T-cell (primary cell): ENCODE results near the gene POLR1B. TPM values are rescaled to one million over a fixed set of nuclear protein-coding genes. Genes with fewer than 3 reads are reported as not detected.
"Not testable (repeated sequence)": the region's sequence is repeated elsewhere in the genome, so short reads cannot be mapped to it uniquely, and the experiment has no call there.

Source experiments
- ATAC-seq, 4 experiments: fragments of 200-7000 bp in 3 of 4; fragments of 150-1000 bp in 1 of 4; cut with Tn5 transposase; replicated peaks in 1 of 4; 1 replicate in 3 of 4; 2 replicates in 1 of 4; pipeline ENCODE4 v1.10.0; 2021; ENCODE audit warnings: moderate library complexity in 3 of 4, mild to moderate bottlenecking in 2 of 4, moderate number of reproducible peaks in 1 of 4
- CTCF ChIA-PET, 2 donors: fragments of 300-600 bp; sonication (Branson Sonifier 250); formaldehyde crosslinking; loops; one replicate each; lab custom pipeline; 2022; ENCODE audit warnings: antibody characterized with exemption in 2 of 2; lab: Charles Lee
- POLR2A ChIA-PET, 2 donors: fragments of 300-600 bp; sonication (Branson Sonifier 250); formaldehyde crosslinking; loops; one replicate each; lab custom pipeline; 2022; ENCODE audit warnings: antibody characterized with exemption in 2 of 2; lab: Charles Lee
- DNase-seq, 35 experiments: peaks; one replicate each; pipeline versions ENCODE4 v3.0.0 to v3.0.0-alpha.2; 2013 to 2023
- H3K27ac ChIP-seq: one replicate; pipeline ENCODE4 v1.5.1; 2013; ENCODE audit warnings: low read length
- H3K27me3 ChIP-seq, 2 experiments: replicated peaks in 1 of 2; 1 replicate in 1 of 2; 2 replicates in 1 of 2; pipeline versions ENCODE4 v1.6.1 to v1.7.0; 2013; ENCODE audit warnings: low read length in 1 of 2, mixed read lengths in 1 of 2; ENCODE audit not compliant: control insufficient read depth in 2 of 2, insufficient read depth in 2 of 2; ENCODE audit errors: extremely low read depth in 1 of 2
- H3K36me3 ChIP-seq, 2 donors: 1 replicate in 1 of 2; 2 replicates in 1 of 2; pipeline versions ENCODE4 v1.6.1 to v1.7.0; 2013; ENCODE audit warnings: low read length in 1 of 2; ENCODE audit not compliant: control insufficient read depth in 2 of 2, insufficient read depth in 1 of 2; ENCODE audit errors: extremely low read depth in 1 of 2
- H3K4me1 ChIP-seq, 2 experiments: 1 replicate in 1 of 2; 2 replicates in 1 of 2; pipeline versions ENCODE4 v1.6.1 to v1.7.0; 2013; ENCODE audit warnings: low read length in 2 of 2, mixed read lengths in 1 of 2; ENCODE audit not compliant: insufficient read depth in 2 of 2, control insufficient read depth in 1 of 2; ENCODE audit errors: extremely low read depth in 1 of 2
- H3K4me3 ChIP-seq, 2 donors: 1 replicate in 1 of 2; 2 replicates in 1 of 2; pipeline versions ENCODE4 v1.5.1 to v1.7.0; 2013; ENCODE audit warnings: mild to moderate bottlenecking in 2 of 2, low read length in 1 of 2, moderate library complexity in 1 of 2; ENCODE audit not compliant: control insufficient read depth in 1 of 2; ENCODE audit errors: extremely low read depth in 1 of 2
- H3K9me3 ChIP-seq: 2 replicates; pipeline ENCODE4 v1.7.0; 2013
- H3K27ac Mint-ChIP-seq, 2 donors: one replicate each; pipeline ENCODE4 v1.8.0; 2020 to 2021; ENCODE audit warnings: mild to moderate bottlenecking in 2 of 2, mixed read lengths in 2 of 2
- H3K27me3 Mint-ChIP-seq, 2 donors: one replicate each; pipeline ENCODE4 v1.8.0; 2021 to 2022; ENCODE audit warnings: mixed read lengths in 2 of 2
- H3K36me3 Mint-ChIP-seq: one replicate; pipeline ENCODE4 v1.8.0; 2021; ENCODE audit warnings: mixed read lengths
- H3K4me1 Mint-ChIP-seq, 3 donors: one replicate each; pipeline ENCODE4 v1.8.0; 2020 to 2022; ENCODE audit warnings: mixed read lengths in 3 of 3, mild to moderate bottlenecking in 1 of 3
- H3K4me3 Mint-ChIP-seq, 3 donors: one replicate each; pipeline ENCODE4 v1.8.0; 2020 to 2022; ENCODE audit warnings: mild to moderate bottlenecking in 3 of 3, mixed read lengths in 3 of 3, moderate library complexity in 3 of 3
- H3K9me3 Mint-ChIP-seq, 3 donors: one replicate each; pipeline ENCODE4 v1.8.0; 2020 to 2022; ENCODE audit warnings: mixed read lengths in 3 of 3
- WGBS: methylation state at CpG from one replicate; pipeline ENCODE4 v1.1.5; 2013; ENCODE audit warnings: missing lambda C conversion rate; ENCODE audit not compliant: insufficient coverage; 5-methylcytosine and 5-hydroxymethylcytosine counted together
- total RNA-seq, 35 experiments: library from RNA in 6 of 35; stranded (reverse) in 6 of 35; fragments of 120-200 nt in 1 of 35; gene quantifications; one replicate each; pipeline versions ENCODE4 v1.2.1 to v1.2.4 and lab custom pipeline; 2013 to 2026

POLR1B gene
- total RNA-seq, 5 donors from 2014 or later (not counting 1 experiment from before 2014, with no cell fraction given) = 15.1 to 39.5 (median 35.9) TPM

DNA sequence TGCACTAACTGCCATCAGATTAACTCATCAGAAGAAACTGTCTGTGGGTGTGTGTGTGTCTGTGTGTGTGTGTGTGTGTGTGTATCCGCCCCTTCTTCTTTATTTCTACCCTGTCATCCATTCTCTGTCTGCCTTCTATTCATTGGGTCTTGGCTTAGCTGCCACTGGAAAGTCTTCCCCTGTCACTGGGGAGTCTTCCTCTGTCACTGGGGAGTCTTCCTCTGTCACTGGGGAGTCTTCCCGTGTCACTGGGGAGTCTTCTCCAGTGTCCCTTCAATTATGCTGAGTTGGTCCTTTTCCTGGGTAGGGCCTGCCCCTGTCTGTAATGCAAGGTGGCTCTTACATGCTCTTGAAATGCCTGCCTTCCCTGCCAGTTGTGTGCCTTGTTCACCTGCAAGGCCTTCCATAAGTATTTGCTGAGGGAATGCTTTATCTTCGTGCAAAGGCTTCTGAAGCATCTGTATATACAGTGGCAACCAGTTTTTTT lies 18.9 kb upstream of the POLR1B start:
- Mint-ChIP-seq H3K27me3 (no peaks in the 10 kb centered on the region), H3K36me3 (peaks cover 60% of the 10 kb centered on the region), H3K9me3 (no peaks in the 10 kb centered on the region), H3K4me3 (no peak overlapping the region), H3K4me1 (peaks cover 0 to 5% (median 0%) of the 10 kb centered on the region in 3 donors), H3K27ac (no peak overlapping the region)
- ATAC-seq = no peak
- Histone ChIP-seq H3K4me3 (no peak overlapping the region), H3K9me3 (no peaks in the 10 kb centered on the region), H3K27me3 (no peaks in the 10 kb centered on the region), H3K27ac (no peak overlapping the region), H3K4me1 (no peaks in the 10 kb centered on the region), H3K36me3 (peaks cover 7 to 23% of the 10 kb centered on the region in 2 donors)
- ChIA-PET CTCF (no interaction called here), POLR2A (no interaction called here)
- no CpG with 5 or more reads among the region's 3 CpGs for WGBS
- DNase-seq = no peak

DNA sequence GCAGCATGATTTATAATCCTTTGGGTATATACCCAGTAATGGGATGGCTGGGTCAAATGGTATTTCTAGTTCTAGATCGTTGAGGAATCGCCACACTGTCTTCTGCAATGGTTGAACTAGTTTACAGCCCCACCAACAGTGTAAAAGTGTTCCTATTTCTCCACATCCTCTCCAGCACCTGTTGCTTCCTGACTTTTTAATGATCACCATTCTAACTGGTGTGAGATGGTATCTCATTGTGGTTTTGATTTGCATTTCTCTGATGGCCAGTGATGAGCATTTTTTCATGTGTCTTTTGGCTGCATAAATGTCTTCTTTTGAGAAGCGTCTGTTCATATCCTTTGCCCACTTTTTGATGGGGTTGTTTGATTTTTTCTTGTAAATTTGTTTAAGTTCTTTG lies 18.0 kb upstream of the POLR1B start:
- H3K4me3 Mint-ChIP-seq, H3K9me3 Mint-ChIP-seq, POLR2A ChIA-PET, H3K9me3 ChIP-seq, H3K4me1 Mint-ChIP-seq, H3K4me1 ChIP-seq, H3K27me3 Mint-ChIP-seq, H3K27ac ChIP-seq, DNase-seq, H3K27ac Mint-ChIP-seq, ATAC-seq, H3K4me3 ChIP-seq, CTCF ChIA-PET, H3K27me3 ChIP-seq: not testable (repeated sequence)
- WGBS = no CpG with 5 or more reads among the region's 3 CpGs
- peaks cover 59% of the 10 kb centered on the region for H3K36me3 Mint-ChIP-seq
- peaks cover 14 to 33% of the 10 kb centered on the region in 2 donors for H3K36me3 ChIP-seq

- WGBS = 95% methylated on average over 4 of the region's 5 CpGs
- peaks cover 7 to 25% of the 10 kb centered on the region in 2 donors for H3K36me3 ChIP-seq
- peaks cover 46% of the 10 kb centered on the region for H3K36me3 Mint-ChIP-seq
- no peaks in the 10 kb centered on the region for H3K27me3 Mint-ChIP-seq
- DNase-seq = no peak
- peaks cover 0 to 5% (median 0%) of the 10 kb centered on the region in 3 donors for H3K4me1 Mint-ChIP-seq
- no peaks in the 10 kb centered on the region for H3K9me3 ChIP-seq
- POLR2A ChIA-PET = no interaction called here
- H3K27me3 ChIP-seq = no peaks in the 10 kb centered on the region
- H3K4me1 ChIP-seq = no peaks in the 10 kb centered on the region
- H3K27ac Mint-ChIP-seq = no peak overlapping the region
- ATAC-seq = no peak
- no peak overlapping the region for H3K4me3 ChIP-seq
- H3K27ac ChIP-seq = no peak overlapping the region
- no peak overlapping the region for H3K4me3 Mint-ChIP-seq
- no peaks in the 10 kb centered on the region for H3K9me3 Mint-ChIP-seq
- CTCF ChIA-PET = interaction anchor here in 1 of 2 donors (0.6 kb wide), 1 partner anchor 109 kb away, joined by 3 read pairs; no protein-coding TSS in a partner anchor
Observed at GRCh38 chr2:112528541-112528940, 13.7 kb upstream of the POLR1B start.

GRCh38 chr2:112529757-112530156 lies 12.5 kb upstream of the POLR1B start:
- H3K4me3 ChIP-seq = no peak overlapping the region
- Mint-ChIP-seq H3K27ac (no peak overlapping the region), H3K27me3 (no peaks in the 10 kb centered on the region), H3K36me3 (peaks cover 38% of the 10 kb centered on the region), H3K4me1 (peaks cover 0 to 5% (median 0%) of the 10 kb centered on the region in 3 donors), H3K9me3 (no peaks in the 10 kb centered on the region), H3K4me3 (no peak overlapping the region)
- peaks cover 7 to 25% of the 10 kb centered on the region in 2 donors for H3K36me3 ChIP-seq
- no peaks in the 10 kb centered on the region for H3K27me3 ChIP-seq
- DNase-seq (no peak), ATAC-seq (no peak)
- ChIA-PET CTCF (no interaction called here), POLR2A (no interaction called here)
- H3K4me1 ChIP-seq = no peaks in the 10 kb centered on the region
- no CpG with 5 or more reads among the region's 4 CpGs for WGBS
- no peaks in the 10 kb centered on the region for H3K9me3 ChIP-seq
- H3K27ac ChIP-seq = no peak overlapping the region

GRCh38 chr2:112530728-112531127 lies 11.5 kb upstream of the POLR1B start:
- 100% methylated on average over 3 of the region's 4 CpGs for WGBS
- no peak overlapping the region for H3K4me3 ChIP-seq

DNA sequence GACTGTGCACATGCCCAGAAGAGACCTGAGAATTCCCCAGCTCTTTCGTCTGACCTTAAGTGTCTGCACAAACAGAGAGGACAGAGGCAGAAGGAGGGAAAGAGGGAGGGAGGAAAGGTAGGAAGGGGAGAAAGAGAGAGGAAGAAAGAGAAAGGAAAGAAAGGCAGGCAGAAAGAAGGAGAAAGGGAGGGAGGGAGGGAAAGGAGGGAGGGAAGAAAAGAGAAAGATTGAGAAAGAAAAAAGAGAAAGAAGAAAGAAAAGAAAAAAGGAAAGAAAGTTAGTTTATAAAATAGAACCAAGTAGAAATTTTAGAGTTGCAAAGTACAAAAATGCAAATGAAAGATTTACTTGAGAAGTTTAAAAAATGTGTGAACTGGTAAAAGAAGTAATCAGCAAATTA lies 7.4 kb upstream of the POLR1B start:
- no CpG with 5 or more reads among the region's 1 CpG for WGBS
- H3K9me3 Mint-ChIP-seq = no peaks in the 10 kb centered on the region
- no peaks in the 10 kb centered on the region for H3K4me1 Mint-ChIP-seq
- H3K27me3 Mint-ChIP-seq = no peaks in the 10 kb centered on the region
- no peak overlapping the region for H3K27ac ChIP-seq
- CTCF ChIA-PET = no interaction called here
- H3K9me3 ChIP-seq = no peaks in the 10 kb centered on the region
- no peak overlapping the region for H3K27ac Mint-ChIP-seq
- POLR2A ChIA-PET = no interaction called here
- no peak overlapping the region for H3K4me3 Mint-ChIP-seq
- H3K4me3 ChIP-seq = no peak overlapping the region
- peaks cover 0 to 11% of the 10 kb centered on the region in 2 donors for H3K36me3 ChIP-seq
- H3K36me3 Mint-ChIP-seq = peaks cover 22% of the 10 kb centered on the region
- ATAC-seq (no peak), DNase-seq (no peak)
- H3K4me1 ChIP-seq = no peaks in the 10 kb centered on the region
- H3K27me3 ChIP-seq = no peaks in the 10 kb centered on the region

More at GRCh38 chr2:112530728-112531127, 11.5 kb upstream of the POLR1B start:
- Mint-ChIP-seq H3K36me3 (peaks cover 34% of the 10 kb centered on the region), H3K27me3 (no peaks in the 10 kb centered on the region), H3K4me1 (peaks cover 0 to 5% (median 0%) of the 10 kb centered on the region in 3 donors), H3K4me3 (no peak overlapping the region), H3K27ac (no peak overlapping the region), H3K9me3 (no peaks in the 10 kb centered on the region)
- Histone ChIP-seq H3K4me1 (no peaks in the 10 kb centered on the region), H3K27ac (no peak overlapping the region), H3K36me3 (peaks cover 7 to 25% of the 10 kb centered on the region in 2 donors), H3K27me3 (no peaks in the 10 kb centered on the region), H3K9me3 (no peaks in the 10 kb centered on the region)
- CTCF ChIA-PET = no interaction called here
- POLR2A ChIA-PET = no interaction called here
- ATAC-seq = no peak
- no peak for DNase-seq

DNA sequence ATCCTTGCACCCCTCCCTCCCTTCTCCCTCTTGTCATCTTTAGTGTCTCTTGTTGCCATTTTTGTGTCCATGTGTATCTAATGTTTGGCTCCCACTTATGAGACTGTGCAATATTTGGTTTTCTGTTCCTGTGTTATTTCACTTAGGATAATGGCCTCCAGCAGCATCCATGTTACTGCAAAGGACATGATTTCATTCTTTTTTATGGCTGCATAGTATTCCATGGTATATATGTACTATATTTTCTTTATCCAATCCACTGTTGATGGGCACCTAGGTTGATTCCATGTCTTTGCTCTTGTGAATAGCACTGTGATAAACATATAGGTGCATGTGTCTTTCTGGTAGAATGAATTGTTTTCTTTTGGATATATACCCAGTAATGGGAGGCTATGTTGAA lies 5.6 kb upstream of the POLR1B start:
- H3K27me3 ChIP-seq, DNase-seq, ATAC-seq, H3K4me3 ChIP-seq, CTCF ChIA-PET, H3K9me3 Mint-ChIP-seq, H3K36me3 Mint-ChIP-seq, H3K27me3 Mint-ChIP-seq, H3K4me3 Mint-ChIP-seq, H3K9me3 ChIP-seq, H3K27ac ChIP-seq, H3K27ac Mint-ChIP-seq, POLR2A ChIA-PET, H3K36me3 ChIP-seq, H3K4me1 ChIP-seq: not testable (repeated sequence)
- H3K4me1 Mint-ChIP-seq = peaks cover 7 to 14% (median 10%) of the 10 kb centered on the region in 3 donors
